Glomerular visceral epithelial cell (primary cell): ENCODE measurements around the gene CABCOCO1.

Experiments used
- DNase-seq: peaks from one replicate; pipeline ENCODE4 v3.0.0-alpha.2; 2016; ENCODE audit errors: extremely low spot score

CABCOCO1 gene, protein sequence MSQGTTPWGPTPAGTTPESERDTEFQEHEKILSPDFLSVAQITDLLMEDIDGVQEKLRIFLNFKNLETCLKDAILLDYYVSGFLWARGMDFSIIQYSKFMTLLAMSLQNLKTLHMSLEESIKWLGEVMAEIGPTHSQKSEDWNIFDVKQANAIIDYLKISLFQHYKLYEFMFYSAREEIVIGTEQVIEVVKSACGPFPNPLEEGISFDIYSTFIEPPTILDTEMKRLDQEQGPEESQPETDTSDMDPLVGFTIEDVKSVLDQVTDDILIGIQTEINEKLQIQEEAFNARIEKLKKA

DNA sequence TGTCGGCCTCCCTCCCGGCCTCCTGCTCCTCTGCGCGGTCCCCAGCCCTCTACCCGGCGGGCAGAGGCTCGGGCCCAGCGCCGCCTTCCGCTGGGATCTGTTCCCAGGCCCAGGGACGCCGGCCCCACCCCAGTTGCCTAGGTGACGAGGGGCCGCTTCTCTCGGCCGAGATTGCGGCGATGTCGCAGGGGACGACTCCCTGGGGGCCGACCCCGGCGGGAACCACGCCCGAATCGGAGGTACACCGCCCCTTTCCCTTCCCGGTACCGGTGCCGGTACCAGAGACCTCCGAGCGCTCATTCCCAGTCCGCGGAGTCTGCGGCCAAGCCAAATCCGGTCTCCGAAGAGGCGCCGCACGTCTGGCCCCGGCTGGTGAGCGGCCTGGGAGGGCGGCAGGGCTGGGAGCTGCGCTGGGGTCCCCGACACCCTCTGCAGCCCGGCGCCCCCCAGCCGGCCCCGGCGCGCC lies at the start of gene CABCOCO1:
TSS of gene CABCOCO1 (plus strand) at position 136 of the 466 bp plus-strand sequence. CDS start at position 180, 44 bp downstream.
- DNase-seq, result peak; percentile 57

DNA sequence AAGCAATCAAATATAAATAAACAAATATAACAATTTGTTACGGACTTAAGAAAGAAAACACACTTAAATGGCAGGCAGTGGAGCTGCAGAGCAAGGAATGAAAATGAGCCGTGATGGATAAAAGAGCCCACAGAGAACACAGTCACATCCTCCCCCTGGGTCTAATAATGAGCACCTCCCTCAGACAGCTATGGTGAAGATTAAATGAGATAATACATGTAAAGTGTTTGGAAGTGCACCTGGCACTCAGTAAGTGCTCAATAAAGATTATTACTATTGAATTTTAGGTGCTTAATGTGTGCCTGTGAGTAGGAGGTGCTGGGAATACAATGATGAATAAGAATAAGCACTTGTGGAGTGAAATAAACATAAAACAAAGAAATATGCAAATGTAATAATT lies 49.1 kb upstream of the CABCOCO1 start:
- DNase-seq, result no peak

DNA sequence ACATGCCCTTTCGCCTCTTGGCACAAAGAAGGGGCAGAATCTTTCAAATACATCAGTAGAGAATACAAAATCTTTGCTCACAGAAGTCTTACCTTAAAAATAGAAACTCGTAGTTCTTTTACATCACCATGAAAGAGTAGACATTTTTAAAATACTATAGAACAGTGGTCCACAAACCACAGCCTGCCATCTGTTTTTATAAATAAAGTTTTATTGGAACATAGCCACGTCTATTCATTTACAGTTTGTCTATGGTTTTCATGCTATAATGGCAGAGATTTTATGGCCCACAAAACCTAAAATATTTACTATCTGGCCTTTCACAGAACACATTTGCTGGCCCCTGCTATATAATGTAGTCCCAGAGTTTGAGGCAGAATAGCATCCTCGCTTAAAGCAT lies 46.1 kb upstream of the CABCOCO1 start:
- no peak for DNase-seq

DNA sequence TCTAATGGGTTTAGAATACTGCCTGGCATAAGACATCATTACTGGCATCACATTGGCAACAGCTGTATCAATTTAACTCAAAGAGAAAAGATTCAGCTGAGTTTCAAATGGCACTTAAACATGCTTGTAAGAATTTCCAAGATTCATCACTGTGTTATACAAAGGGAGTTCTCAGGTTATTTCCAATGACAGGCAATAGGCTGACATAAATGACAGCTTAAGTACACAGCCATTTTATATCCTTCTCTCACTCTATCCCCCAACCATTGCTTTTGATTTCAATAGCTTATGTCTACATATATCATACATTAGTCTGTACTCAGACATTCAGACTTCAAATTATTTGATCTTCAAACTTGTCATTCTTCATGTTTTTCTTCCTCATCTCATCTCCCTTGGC lies 45.5 kb upstream of the CABCOCO1 start:
- no peak for DNase-seq

DNA sequence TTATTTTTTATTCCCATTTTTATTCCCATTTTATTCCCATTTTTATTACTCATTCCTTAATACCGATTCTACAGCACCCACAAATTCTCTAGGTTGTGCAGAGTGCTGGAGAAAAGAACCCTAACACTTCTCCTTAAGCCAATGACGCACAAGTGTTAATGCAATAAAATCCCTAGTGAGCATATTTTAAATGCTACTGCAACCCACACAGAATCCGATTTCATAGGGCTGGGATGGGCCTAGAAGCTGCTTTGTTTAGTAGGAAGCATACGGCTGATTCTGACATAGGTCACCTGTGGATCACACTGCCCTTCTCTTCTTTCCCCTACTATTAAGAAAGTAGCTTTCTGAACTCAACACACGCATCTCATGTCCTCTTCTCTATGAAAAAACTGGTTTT lies 45.1 kb upstream of the CABCOCO1 start:
- DNase-seq, result no peak

DNA sequence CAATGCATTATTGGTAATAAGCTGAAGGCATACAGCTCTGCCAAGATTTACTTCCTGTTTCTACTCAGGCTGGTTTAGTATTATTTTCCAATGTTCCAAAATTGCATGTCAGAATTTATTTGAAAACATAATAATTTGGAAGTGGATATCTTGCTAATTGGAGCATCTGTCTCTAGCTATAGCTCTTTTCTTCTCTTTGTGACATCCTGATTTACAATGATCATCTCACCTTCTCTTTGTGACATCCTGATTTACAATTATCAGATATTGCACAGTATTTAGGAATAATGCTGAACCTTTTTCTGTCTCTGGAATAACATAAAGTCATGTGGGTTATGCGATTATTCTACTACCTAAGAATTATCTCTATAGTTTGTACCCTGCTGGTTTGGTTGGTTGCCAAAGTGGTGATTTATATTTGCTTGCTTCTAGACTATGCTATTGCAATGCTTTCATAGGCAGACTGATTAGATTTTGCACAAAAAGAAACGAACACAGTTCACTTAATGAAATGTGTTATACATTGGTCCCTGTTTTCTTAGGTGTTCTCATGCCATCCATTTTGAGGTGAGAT lies 44.3 kb upstream of the CABCOCO1 start:
- DNase-seq, result no peak

DNA sequence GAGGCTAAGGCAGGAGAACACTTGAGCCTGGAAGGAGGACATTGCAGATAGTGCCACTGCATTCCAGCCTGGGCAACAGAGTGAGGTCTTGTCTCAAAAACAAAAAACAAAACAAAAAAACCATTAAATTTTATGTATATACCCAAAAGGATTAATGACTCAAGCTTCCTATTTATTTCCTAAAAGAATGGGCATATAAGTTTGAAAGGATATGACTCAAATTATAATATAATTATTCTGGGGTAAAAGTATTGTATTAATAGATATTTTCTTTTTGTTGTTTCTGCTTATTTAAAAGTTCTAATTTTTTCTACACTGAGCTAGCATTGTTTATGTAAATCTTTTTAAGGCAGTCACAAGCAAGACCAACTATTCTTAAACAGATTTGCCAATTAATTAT lies 42.2 kb upstream of the CABCOCO1 start:
- no peak for DNase-seq

DNA sequence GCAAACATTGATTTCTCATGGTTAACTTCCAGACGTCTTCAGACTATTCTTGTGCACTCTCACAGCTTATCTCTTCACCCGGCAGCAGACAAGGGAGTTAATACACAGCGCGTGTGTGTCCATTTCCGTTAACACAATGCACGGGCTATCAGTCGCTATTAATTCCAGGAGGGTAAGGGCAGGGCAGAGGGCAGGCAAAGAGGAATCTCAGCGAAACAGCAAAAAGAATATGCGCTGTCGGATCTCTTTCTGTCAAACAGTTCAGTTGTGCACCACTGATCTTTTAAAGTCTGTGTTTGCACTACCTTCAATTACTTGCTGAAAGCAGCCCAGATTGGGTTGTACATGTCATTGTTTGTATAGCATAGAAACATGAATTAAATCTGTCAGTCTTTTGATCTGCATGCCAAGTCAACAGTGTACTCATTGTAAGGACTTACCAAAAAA lies 41.1 kb upstream of the CABCOCO1 start:
- no peak for DNase-seq

DNA sequence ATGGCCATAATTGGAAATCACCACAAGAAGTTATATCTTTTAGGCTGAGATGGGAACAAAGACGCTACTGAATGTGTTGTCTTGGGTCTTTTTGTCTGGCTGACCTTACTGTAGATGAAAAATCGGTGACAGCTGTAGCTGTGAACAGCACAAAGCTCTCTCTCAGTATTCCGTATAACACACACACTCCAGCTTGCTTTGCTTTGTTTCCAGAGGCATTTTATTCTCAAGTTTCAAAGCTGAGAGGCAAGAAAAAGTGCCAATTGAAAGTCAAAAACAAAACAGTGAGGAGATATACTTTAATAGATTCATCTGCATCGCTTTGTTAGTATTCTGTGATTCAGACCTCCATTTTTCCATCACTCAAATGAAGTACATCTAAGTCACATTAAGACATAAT lies 39.6 kb upstream of the CABCOCO1 start:
- DNase-seq, result no peak

DNA sequence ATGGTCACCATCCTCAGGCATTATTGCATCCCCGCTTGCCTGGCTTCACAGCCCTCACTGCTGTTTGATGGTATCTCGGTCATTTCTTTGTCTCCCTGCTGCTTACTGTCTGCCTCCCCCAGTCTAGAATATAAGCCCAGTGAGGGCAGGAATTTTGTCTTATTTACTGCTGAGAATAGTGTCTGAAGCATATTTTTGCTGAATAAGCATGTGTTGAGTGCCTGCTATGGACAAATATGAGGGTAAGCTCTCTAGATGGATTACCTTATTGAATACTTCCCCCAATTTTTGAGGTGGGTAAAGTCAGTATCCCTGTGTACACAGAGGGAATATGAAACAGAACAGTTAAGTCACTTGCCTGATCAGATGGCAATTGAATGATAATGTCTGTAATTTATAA lies 36.5 kb upstream of the CABCOCO1 start:
- no peak for DNase-seq

DNA sequence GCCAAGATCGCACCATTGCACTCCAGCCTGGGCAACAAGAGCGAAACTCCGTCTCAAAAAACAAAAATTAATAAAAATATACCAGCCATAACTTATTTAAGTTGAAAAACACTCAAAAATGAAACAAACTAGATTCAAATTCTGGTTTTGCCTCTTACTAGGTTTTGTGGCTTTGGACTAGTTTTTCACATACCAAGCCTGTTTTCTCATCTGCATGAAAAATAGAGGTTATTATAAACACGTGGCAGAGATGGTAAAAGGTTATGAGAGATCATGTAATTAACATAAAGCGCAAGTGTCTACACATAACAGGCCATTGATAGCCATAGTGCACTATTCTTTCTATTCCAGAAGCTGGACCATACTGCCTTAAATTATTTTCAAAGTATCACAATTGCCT lies 35.5 kb upstream of the CABCOCO1 start:
- no peak for DNase-seq

DNA sequence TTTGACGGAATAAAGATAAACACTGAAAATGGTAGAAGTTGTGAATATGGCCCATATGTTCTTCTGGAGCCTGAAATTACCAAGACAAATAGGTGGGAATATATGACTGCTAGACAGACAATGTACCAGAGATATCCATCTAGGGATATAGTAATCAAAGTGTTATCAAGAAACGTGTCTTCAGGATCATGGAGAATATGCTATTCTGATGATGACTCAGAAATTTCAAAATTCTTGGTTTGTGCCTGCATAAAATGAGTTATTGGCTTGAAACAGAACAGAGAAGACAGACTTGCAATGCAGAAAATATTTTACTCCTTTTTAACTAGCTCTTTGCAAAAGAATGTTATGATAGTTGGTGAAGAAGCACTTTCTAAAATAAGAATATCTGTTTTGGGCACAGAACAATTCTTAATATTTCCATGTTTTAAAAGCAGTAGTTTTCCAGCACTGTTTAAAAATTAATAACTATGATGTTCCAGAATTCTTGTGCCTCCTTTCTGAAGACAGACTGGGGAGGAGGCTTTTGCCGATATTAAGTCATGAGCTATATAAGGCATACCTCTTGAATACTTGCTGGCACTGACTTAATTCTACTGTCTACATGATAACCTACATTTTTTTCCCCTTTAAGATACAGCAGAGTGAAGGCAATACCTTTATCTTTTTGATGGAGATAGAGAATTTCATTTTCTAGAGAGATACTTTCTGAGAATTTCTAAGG lies 34.4 kb upstream of the CABCOCO1 start:
- DNase-seq, result no peak

DNA sequence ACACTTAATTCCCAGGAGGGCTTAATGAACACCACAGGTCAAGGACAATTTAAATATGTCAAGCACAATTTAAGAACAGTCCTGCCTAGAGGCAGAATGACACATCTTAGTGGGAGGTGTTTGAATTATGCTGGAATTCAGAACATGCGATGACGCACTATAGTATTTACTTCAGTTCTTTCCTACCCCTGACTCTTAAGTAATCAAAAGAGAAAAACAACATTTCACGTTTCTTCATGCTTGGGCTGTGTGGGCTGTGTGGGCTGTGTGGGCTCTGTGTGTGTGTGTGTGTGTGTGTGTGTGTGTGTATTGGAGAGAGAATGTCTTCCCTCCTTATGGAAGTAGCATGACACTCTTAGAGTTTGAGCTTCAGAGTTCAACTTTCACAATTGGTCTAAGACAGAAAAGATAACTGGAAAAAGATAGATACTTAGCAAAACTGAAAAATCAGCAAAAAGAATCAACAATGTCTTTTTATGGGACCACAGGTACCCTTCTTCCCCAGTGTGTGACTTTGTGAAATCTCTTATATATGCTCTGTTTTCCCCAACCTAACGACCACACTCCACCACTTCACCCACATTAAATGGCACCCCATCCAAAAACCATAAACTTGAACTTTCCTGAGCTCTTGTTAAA lies 33.7 kb upstream of the CABCOCO1 start:
- DNase-seq, result peak; percentile 83

DNA sequence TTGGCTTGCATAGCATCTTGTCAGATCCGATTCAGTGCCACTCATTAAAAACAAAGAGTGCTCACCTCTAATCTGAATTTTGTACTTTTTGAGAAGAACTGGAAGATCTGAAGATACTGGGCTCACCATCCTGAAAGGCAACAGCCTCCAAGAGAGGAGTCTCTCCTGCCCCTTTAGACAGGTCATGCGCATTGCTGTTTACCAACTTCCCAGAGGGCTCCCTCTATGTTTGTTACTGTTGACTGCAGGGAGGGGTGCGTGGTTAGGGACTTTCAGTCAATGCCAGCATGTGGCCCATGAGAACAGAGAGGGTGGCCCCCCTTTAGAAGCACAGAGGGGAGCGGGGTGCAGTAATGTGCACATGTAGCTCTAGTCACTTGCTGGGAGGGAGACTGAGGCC lies 33.2 kb upstream of the CABCOCO1 start:
- no peak for DNase-seq

DNA sequence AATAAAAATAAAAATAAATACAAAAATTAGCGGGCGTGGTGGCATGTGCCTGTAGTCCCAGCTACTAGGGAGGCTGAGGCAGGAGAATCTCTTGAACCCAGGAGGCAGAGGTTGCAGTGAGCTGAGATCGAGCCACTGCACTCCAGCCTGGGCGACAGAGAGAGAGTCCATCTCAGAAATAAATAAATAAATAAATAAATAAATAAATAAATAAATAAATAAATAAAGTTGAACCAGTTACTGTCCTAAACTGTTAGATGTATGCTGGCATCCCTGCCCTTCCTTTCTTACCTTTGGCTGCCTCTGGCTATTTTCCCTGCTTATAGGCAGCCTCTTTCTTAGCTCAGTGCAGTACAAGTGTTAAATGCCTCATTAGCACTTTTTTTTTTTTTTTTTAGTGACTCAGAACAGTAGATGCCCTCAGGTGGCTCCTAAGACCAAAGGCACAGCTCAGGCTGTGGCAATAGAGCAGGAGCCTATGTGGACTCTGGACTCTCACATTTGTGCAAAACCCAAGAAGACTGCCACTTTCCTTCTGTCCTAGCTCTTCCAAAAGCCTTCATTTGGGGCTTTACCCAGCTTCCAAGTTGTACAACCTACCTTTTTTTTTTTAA lies 30.6 kb upstream of the CABCOCO1 start:
- no peak for DNase-seq

DNA sequence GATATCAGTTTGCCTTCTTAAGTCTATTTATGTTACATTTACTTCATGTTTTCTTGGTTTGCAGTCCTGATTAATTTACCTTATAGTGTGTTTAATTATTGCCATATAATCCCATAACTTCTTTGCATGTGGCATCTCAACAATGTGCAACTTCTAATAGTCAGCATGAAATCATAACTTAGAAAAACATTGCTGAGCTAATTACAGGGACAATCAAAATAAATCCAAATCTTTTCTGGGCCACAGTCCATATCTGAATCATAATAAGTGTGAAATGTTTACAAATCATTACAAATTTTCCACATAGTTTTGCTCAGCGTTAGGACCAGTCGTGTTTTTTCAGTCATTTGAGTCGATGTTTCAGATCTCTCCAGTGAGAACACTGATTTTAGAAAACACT lies 29.1 kb upstream of the CABCOCO1 start:
- DNase-seq, result no peak

DNA sequence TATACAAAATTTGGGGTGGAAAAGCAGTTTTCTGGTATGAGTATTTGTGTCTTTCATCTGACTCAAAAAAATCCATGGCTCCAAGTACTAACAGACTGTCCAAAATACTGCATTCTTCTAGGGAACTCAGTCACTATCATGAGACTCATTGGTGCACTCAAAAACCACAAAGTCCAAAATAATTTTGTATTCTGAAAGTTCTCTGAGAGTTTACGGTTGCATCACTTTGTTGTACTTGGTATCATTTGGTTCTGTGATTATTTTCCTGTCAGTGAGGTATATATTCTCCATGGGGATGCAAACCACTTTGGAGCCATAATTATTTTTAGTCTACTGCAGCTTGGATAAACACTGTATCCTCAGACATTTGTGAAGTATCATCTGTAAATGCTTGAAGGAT lies 28.0 kb upstream of the CABCOCO1 start:
- DNase-seq, result no peak

DNA sequence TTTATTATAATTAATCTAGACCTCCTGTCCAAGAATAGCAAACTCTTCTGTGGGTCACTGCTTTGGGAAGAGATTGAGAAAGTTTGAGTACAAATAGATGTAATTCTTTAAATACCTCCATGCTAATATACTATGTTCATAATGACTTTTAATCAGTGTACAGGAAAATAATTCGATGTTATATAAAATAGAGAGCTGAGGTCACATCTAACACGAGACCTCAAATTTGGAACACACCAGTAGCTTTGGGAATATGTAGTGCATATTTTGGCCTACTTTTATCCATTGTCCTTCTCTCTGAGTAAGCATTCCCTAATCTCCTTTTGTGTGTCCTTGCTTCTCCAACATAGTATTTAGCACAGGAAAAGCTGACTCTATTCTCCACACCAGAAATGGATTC lies 27.3 kb upstream of the CABCOCO1 start:
- DNase-seq, result no peak

DNA sequence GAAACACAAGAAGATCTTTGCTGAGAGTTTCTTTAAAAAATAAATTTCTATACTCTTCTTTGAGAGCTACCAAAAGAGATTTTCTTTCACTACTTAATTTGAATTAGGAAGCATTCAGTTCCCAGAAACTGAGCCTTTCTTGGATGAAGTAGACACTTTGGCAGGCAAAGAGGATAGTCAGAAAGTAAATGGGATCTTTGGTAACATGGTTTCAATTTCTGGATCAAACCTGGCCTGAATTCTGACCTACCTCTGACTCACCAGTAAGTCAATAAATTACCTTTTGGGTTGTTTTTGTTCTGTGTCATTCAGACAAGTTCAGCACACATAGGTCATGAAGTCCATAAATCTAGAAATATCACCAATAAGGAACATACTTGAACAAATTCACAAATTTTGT lies 26.8 kb upstream of the CABCOCO1 start:
- DNase-seq, result peak; percentile 51

DNA sequence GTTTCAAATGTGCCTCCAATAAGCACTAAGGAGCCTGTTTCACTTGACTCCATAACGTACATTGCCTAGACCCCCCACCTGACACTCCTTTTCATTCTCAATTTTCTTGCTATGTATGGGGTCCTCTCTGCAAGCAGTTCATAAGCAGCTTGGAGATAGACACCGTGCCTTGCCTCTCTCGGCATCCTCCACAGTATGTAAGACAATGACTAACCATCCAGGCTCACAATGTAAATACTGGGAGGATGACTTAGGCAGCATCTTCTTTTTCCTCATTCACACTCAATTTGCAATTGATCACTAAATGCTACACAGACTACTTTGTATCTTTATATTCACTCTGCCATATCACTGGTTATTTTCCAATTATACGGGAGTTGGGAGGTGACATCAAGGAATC lies 22.8 kb upstream of the CABCOCO1 start:
- DNase-seq, result no peak

DNA sequence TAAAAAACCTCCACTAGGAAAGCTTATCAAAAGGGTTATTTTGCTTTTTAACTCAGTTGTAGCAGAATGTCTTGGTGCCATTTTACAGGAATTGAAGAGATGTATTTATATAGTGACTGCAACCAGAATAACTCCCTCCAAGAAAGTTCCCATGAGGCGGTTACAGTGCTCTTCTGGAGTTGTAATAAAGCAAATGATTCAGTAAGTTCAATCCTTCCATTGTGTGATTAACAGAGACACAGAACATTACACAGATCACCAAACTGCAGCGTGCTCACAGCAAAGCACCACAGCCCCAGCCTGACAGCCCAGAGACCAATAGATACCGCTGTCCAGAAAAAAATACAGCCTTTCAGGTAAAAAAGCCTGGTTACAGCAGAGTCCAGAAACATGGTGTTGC lies 21.9 kb upstream of the CABCOCO1 start:
- no peak for DNase-seq

DNA sequence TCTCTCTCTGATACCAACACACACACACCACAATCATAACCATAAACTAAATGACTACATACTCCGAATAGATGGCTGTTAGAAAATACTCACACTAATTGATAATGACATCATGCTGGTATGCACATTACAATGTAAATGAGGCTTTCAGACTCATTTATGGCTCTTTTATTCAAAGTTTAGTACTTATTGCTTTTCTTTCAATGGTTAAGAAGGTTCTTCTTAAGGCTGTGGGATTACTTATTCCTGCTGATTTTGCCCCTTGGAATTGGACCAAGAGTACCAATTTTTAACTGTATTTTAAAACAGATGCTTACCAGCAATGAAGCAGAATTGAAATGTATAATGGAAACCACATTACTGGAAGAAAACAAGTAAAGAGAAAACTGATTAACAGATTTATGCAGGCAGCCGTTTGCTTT lies 20.6 kb upstream of the CABCOCO1 start:
- DNase-seq, result no peak
